Neutrophil (primary cell): ENCODE data around the gene HOXA11.

Experiments used
- H3K27ac ChIP-seq: fragments of 200-600 bp; sonication (generic); 2 replicates; pipeline ENCODE4 v1.5.1; 2016; ENCODE audit warnings: mild to moderate bottlenecking, moderate library complexity
- H3K27me3 ChIP-seq: fragments of 200-600 bp; sonication (generic); 2 replicates; pipeline ENCODE4 v1.6.0; 2016; ENCODE audit warnings: mild to moderate bottlenecking
- H3K36me3 ChIP-seq: fragments of 200-600 bp; sonication (generic); 2 replicates; pipeline ENCODE4 v1.5.1; 2017
- H3K4me1 ChIP-seq, 2 experiments: fragments of 200-600 bp in 1 of 2; sonication (generic) in 1 of 2; 1 replicate in 1 of 2; 2 replicates in 1 of 2; pipeline versions ENCODE4 v1.5.1 to v1.6.1; 2013 to 2016; ENCODE audit warnings: low read depth in 1 of 2, low read length in 1 of 2, mild to moderate bottlenecking in 1 of 2, moderate library complexity in 1 of 2; ENCODE audit not compliant: control insufficient read depth in 1 of 2, insufficient read depth in 1 of 2
- H3K4me3 ChIP-seq, 2 experiments: fragments of 200-600 bp in 1 of 2; sonication (generic) in 1 of 2; 1 replicate in 1 of 2; 2 replicates in 1 of 2; pipeline ENCODE4 v1.5.1; 2013 to 2016; ENCODE audit warnings: low read depth in 1 of 2, low read length in 1 of 2, mild to moderate bottlenecking in 1 of 2, moderate library complexity in 1 of 2
- H3K9me3 ChIP-seq: fragments of 200-600 bp; sonication (generic); 2 replicates; pipeline ENCODE4 v1.5.1; 2016
- TF ChIP-seq, protein P1 (sequence below): fragments of 200-600 bp; sonication (generic); IDR thresholded peaks from 2 replicates; pipeline ENCODE4 v1.5.1; 2016; ENCODE audit warnings: antibody characterized with exemption

Gene HOXA11

GRCh38 chr7:27184337-27185012 lies 557 bp downstream of the HOXA11 start:
- Histone ChIP-seq H3K27ac (no peak overlapping the region), H3K4me1 (peaks cover 46 to 58% of the 10 kb centered on the region in 2 experiments)

GRCh38 chr7:27183682-27184336 lies 1.2 kb downstream of the HOXA11 start:
- Histone ChIP-seq H3K36me3 (no peaks in the 10 kb centered on the region), H3K4me1 (peaks cover 42 to 54% of the 10 kb centered on the region in 2 experiments), H3K27me3 (peaks cover 100% of the 10 kb centered on the region), H3K9me3 (no peaks in the 10 kb centered on the region), H3K4me3 (peak overlapping the region in 1 of 2 experiments; percentile 45), H3K27ac (no peak overlapping the region)
- TF ChIP-seq, protein P1, sequence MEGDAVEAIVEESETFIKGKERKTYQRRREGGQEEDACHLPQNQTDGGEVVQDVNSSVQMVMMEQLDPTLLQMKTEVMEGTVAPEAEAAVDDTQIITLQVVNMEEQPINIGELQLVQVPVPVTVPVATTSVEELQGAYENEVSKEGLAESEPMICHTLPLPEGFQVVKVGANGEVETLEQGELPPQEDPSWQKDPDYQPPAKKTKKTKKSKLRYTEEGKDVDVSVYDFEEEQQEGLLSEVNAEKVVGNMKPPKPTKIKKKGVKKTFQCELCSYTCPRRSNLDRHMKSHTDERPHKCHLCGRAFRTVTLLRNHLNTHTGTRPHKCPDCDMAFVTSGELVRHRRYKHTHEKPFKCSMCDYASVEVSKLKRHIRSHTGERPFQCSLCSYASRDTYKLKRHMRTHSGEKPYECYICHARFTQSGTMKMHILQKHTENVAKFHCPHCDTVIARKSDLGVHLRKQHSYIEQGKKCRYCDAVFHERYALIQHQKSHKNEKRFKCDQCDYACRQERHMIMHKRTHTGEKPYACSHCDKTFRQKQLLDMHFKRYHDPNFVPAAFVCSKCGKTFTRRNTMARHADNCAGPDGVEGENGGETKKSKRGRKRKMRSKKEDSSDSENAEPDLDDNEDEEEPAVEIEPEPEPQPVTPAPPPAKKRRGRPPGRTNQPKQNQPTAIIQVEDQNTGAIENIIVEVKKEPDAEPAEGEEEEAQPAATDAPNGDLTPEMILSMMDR = no peak

More at GRCh38 chr7:27184337-27185012, 557 bp downstream of the HOXA11 start:
- TF ChIP-seq, protein P1 = no peak
- peaks cover 100% of the 10 kb centered on the region for H3K27me3 ChIP-seq
- H3K9me3 ChIP-seq = no peaks in the 10 kb centered on the region
- no peaks in the 10 kb centered on the region for H3K36me3 ChIP-seq
- peak overlapping the region; percentile 13 to 45 for H3K4me3 ChIP-seq

DNA sequence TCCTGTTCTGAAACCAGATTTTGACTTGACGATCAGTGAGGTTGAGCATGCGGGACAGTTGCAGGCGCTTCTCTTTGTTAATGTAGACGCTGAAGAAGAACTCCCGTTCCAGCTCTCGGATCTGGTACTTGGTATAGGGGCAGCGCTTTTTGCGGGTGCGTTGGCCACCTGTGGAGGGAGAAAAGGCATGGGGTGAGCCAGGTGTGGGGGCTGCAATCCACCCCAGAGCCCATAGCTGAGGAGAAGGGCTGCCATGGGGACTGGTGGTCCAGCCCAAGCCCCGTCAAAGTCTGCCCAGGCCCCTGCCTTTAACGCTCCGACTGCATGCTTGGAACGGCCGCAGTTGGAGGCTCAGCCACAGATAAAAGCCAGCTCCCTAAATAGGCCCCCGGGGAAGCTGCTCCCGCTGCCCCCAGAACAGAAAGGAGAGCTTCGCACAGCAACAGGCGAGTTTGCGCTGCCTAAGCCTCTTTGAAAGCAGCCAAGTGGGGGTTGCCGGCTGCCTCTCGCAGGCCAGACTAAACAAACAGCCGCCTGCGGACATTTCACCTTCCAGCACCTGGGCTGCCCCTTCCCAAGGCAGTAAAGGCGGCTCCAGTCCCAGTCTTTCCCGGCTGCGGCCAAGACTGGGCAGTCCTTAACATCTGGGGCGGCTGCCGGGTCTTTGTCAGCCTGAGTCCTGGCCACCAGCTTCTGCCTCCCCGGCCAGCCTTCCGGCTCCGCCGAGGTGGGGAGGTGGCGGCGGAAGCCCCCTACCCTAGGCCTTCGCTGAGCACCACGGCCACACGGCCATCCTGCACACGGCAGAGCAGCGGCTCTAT lies 2.0 kb downstream of the HOXA11 start:
- Histone ChIP-seq H3K4me1 (peaks cover 35 to 46% of the 10 kb centered on the region in 2 experiments), H3K4me3 (no peak overlapping the region), H3K27ac (no peak overlapping the region), H3K9me3 (no peaks in the 10 kb centered on the region), H3K27me3 (peaks cover 100% of the 10 kb centered on the region), H3K36me3 (no peaks in the 10 kb centered on the region)
- TF ChIP-seq, protein P1 = no peak

GRCh38 chr7:27182285-27182841 lies 2.7 kb downstream of the HOXA11 start:
- Histone ChIP-seq H3K4me3 (no peak overlapping the region), H3K4me1 (peaks cover 31 to 42% of the 10 kb centered on the region in 2 experiments), H3K27me3 (peaks cover 100% of the 10 kb centered on the region), H3K9me3 (no peaks in the 10 kb centered on the region), H3K36me3 (no peaks in the 10 kb centered on the region), H3K27ac (no peak overlapping the region)
- TF ChIP-seq, protein P1 = no peak

DNA sequence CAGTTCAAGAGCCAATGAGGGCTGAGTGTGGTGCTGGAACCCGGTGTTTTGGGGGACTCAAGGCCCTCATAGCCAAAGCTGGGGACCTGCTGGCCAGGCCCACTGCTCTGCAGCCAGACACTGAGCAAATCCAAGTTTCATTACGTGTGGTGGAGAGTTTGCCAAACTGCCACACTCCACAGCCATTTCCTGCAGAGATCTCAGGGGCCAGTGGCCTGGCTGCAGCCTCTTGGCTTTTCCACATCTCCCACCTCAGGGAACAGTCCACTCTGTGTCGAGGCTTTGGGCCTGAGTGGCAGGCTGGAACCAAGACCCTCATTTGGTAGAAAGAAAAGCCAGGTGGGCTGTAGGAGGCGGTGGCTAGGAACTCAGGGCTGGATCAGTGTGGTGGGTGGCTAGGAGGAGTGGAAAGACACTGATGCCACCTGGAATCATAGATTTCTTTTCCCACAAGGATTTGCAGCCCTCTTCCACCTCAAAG lies 3.2 kb downstream of the HOXA11 start:
- H3K4me3 ChIP-seq = no peak overlapping the region
- TF ChIP-seq, protein P1 = no peak
- H3K36me3 ChIP-seq = no peaks in the 10 kb centered on the region
- peaks cover 31 to 42% of the 10 kb centered on the region in 2 experiments for H3K4me1 ChIP-seq
- no peak overlapping the region for H3K27ac ChIP-seq
- H3K27me3 ChIP-seq = peaks cover 100% of the 10 kb centered on the region
- no peaks in the 10 kb centered on the region for H3K9me3 ChIP-seq
